OCI-LY7 (cell line): ENCODE results near the gene PPIG.

Experiments used
- EZH2phosphoT487 ChIP-seq: fragments of 200-600 bp; sonication (generic); IDR thresholded peaks from 2 replicates; pipeline ENCODE4 v1.6.1; 2018; ENCODE audit warnings: low read depth, borderline replicate concordance, mild to moderate bottlenecking, mixed run types, antibody characterized with exemption, low read length, moderate library complexity, mixed read lengths
- TF ChIP-seq, protein P1 (sequence below): fragments of 200-600 bp; sonication (generic); conservative IDR thresholded peaks from 2 replicates; pipeline ENCODE4 v1.5.1; 2014; ENCODE audit warnings: mild to moderate bottlenecking, antibody characterized with exemption, low read length, moderate library complexity, mixed read lengths

DNA sequence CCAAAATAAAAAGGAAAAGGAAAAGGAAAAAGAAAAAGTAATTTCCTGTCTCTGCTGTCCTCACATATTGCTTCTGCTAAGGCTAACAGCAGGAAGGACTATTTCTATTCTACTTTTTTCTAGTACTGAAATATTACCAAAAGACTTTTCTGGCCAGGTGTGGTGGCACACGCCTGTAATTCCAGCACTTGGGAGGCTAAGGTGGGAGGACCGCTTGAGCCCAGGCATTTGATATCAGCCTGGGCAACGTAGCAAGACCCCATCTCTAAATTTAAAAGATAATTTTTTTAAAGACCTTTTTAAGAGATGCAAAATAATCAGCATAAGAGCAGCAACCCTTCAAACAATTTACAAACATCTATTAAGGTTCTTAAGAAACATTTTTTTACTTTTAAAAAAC is 41.7 kb upstream of the PPIG start:
- TF ChIP-seq, protein P1, sequence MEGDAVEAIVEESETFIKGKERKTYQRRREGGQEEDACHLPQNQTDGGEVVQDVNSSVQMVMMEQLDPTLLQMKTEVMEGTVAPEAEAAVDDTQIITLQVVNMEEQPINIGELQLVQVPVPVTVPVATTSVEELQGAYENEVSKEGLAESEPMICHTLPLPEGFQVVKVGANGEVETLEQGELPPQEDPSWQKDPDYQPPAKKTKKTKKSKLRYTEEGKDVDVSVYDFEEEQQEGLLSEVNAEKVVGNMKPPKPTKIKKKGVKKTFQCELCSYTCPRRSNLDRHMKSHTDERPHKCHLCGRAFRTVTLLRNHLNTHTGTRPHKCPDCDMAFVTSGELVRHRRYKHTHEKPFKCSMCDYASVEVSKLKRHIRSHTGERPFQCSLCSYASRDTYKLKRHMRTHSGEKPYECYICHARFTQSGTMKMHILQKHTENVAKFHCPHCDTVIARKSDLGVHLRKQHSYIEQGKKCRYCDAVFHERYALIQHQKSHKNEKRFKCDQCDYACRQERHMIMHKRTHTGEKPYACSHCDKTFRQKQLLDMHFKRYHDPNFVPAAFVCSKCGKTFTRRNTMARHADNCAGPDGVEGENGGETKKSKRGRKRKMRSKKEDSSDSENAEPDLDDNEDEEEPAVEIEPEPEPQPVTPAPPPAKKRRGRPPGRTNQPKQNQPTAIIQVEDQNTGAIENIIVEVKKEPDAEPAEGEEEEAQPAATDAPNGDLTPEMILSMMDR = no peak
- no peak for TF ChIP-seq EZH2phosphoT487
